GM12892 (cell line): ENCODE measurements around the gene PEX11G.
"Not testable (repeated sequence)": the region's sequence is repeated elsewhere in the genome, so short reads cannot be mapped to it uniquely, and the experiment has no call there.

Source experiments
- DNase-seq: peaks from one replicate; pipeline ENCODE4 v3.0.0; 2011; ENCODE audit not compliant: insufficient read length
- FAIRE-seq: peaks from 2 replicates; lab custom pipeline; 2011; peaks lifted over from hg19 to GRCh38; lab: Jason Lieb, UNC
- POLR2A ChIP-seq: IDR thresholded peaks from 2 replicates; pipeline ENCODE4 v1.6.1; 2011; ENCODE audit warnings: low read depth, low read length, control low read depth
- POLR2AphosphoS5 ChIP-seq: IDR thresholded peaks from 2 replicates; pipeline ENCODE4 v1.6.1; 2011; ENCODE audit warnings: low read depth, low read length, control low read depth
- TAF1 ChIP-seq: IDR thresholded peaks from 2 replicates; pipeline ENCODE4 v1.6.1; 2011; ENCODE audit warnings: low read depth, mild to moderate bottlenecking, control low read depth, low read length, borderline replicate concordance

PEX11G gene

DNA sequence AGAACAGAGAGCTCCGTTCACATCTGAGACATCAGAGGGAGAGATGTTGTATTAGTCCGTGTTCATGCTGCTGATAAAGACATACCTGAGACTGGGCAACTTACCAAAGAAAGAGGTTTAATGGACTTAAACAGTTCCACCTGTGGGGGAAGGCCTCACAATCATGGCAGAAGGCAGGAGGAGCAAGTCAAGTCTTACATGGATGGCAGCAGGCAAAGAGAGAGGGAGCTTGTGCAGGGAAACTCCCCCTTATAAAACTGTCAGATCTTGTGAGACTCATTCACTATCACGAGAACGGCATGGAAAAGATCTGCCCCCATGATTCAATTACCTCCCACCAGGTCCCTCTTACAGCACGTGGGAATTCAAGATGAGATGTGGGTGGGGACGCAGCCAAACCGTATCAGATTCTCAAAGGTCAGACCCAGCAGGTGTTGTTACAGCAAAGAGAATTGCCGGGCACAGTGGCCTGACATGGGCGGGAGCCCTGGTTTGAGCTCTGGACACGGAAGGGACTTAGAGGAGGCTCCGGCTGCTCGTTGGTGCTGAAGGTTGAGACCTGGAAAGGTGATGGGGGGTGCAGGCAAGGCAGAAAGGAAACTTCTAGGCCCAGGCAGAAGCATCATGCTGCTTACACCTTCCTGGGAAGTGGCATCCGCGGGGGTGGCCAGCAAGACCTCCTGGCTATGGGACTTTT, 33.1 kb downstream of the PEX11G start:
- DNase-seq: no peak
- no peak for FAIRE-seq
- TF ChIP-seq TAF1: no peak
- no peak for TF ChIP-seq POLR2AphosphoS5
- no peak for TF ChIP-seq POLR2A

DNA sequence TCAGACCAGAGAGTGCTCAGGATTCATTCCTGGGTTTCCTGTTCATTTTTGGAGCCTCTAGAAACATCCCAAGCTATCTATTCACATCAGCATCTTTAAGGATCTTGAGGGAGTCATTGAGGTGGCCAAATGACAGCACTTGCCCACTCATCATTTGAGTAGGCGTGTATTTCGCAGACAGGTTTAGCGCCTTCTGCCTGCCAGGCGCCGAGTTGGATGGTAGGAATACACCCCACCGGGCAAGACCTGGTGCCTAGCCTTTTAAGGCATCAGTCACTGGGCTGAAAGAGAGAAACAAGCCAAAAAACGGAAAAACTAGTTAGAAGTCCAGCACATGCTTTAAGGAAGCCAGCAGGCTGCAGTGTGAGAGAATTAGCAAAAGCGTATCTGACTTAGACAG, 33.8 kb downstream of the PEX11G start:
- no peak for DNase-seq
- FAIRE-seq: no peak
- TF ChIP-seq POLR2AphosphoS5 (no peak), TAF1 (no peak), POLR2A (no peak)

DNA sequence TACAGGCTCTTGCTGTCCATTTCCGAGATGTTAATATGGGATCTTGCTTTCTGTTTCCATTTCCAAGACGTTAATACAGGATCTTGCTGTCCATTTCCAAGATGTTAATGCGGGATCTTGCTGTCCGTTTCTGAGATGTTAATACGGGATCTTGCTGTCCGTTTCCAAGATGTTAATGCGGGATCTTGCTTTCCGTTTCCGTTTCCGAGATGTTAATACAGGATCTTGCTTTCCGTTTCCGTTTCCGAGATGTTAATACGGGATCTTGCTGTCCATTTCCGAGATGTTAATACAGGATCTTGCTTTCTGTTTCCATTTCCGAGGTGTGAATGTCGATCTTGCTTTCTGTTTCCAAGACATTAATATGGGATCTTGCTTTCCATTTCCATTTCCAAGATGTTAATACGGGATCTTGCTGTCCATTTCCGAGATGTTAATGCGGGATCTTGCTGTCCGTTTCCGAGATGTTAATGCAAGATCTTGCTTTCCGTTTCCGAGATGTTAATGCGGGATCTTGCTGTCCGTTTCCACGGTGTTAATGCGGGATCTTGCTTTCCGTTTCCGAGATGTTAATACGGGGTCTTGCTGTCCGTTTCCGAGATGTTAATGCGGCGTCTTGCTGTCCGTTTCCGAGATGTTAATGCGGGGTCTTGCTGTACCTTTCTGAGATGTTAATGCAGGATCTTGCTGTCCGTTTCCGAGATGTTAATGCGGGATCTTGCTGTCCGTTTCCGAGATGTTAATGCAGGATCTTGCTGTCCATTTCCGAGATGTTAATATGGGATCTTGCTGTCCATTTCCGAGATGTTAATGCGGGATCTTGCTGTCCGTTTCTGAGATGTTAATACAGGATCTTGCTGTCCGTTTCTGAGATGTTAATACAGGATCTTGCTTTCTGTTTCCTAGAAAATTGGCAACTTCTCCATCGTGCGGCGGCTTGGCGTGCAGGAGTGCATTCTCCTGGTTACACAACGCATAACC, 38.3 kb downstream of the PEX11G start:
- FAIRE-seq (peak; percentile 100), DNase-seq (no peak)
- TF ChIP-seq POLR2A (no peak), TAF1 (no peak), POLR2AphosphoS5 (no peak)

DNA sequence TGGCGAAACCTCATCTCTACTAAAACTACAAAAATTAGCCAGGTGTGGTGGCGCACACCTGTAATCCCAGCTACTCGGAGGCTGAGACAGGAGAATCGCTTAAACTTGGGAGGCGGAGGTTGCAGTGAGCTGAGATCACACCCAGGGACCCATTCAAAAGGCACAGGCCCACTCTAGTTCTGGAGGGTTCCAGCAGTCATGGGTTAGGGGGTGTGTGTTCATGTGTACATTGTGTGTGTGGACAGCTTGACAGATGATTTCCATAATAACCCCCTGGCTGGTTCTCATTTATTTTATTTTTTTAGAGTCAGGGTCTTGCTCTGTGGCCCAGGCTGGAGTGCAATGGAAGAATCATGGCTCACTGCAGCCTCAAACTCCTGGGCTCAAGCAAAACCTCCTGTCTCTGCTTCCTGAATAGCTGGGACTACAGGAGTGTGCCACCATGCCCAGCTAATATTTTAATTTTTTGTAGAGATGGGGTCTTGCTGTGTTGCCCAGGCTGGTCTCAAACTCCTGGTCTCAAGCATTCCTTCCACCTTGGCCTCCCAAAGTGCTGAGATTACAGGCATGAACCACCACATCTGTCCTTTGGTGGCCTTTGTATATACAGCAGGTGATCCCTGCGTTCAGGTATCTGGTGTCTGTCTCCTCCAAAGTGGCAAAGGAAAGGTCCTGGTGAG, 39.3 kb downstream of the PEX11G start:
- not testable (repeated sequence) for DNase-seq, FAIRE-seq

DNA sequence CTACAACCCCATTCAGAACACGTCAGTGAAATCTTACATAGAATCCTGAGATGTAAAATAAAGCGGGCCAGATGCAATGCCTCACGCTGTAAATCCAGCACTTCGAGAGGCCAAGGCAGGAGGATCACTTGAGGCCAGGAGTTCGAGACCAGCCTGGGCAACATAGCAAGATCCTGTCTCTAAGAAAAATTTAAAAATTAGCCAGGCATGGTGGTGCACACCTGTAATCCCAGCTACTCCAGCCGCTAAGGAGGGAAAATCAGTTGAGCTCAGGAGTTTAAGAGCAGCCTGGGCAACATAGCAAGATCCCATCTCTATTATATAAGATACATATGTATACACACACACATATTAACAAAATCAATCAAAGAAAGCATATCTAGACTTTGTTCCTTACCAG, 41.2 kb downstream of the PEX11G start:
- no peak for FAIRE-seq
- no peak for TF ChIP-seq POLR2A
- TF ChIP-seq POLR2AphosphoS5: no peak
- no peak for TF ChIP-seq TAF1
- DNase-seq: no peak

DNA sequence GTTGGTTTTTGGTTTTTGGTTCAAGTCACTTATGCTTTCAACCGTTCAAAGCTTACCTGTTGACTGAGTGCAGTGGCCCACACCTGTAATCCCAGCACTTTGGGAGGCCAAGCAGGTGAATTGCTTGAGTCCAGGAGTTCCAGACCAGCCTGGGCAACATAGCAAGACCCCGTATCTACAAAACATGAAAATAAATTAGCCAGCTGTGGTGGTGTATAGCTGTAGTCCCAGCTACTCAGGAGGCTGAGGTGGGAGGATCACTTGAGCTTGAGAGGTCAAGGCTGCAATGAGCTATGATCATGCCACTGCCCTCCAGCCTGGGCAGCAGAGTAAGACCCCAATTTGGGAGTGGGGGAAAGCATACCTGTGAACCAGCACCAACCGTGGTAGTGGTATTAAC, 43.7 kb downstream of the PEX11G start:
- DNase-seq (no peak), FAIRE-seq (no peak)
- no peak for TF ChIP-seq TAF1
- no peak for TF ChIP-seq POLR2AphosphoS5
- no peak for TF ChIP-seq POLR2A

DNA sequence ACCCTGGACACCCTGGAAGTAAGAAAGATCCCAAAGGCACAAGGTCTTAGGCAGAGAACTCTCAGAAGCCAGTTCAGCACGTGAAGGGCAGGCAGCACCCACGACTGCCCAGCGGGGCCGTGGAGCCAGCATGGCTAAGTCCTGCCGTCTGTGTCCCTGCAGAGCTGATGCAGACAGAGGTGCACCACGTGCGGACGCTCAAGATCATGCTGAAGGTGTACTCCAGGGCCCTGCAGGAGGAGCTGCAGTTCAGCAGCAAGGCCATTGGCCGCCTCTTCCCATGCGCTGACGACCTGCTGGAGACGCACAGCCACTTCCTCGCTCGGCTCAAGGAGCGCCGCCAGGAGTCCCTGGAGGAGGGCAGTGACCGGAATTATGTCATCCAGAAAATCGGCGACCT, 44.8 kb downstream of the PEX11G start:
- FAIRE-seq (no peak), DNase-seq (no peak)
- TF ChIP-seq POLR2A: no peak
- no peak for TF ChIP-seq TAF1
- no peak for TF ChIP-seq POLR2AphosphoS5

DNA sequence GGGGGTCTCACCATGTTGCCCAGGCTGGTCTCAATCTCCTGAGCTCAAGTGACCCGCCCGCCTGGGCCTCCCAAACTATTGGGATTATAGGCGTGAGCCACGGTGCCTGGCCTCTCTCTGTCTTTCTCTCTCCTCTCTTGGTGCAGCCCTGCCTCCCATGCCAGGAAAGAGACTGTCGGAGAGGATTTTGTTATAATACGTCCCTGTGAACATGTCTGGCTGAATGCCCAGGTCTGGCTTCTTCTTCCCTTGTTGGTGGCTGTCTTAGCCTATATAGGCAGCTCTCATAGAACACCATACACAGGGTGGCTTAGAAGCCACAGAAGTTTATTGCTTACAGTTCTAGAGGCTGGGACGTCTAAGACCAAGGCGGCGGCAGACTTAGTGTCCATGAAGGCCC, 46.4 kb downstream of the PEX11G start:
- no peak for TF ChIP-seq POLR2A
- no peak for TF ChIP-seq POLR2AphosphoS5
- no peak for TF ChIP-seq TAF1
- FAIRE-seq (no peak), DNase-seq (no peak)

DNA sequence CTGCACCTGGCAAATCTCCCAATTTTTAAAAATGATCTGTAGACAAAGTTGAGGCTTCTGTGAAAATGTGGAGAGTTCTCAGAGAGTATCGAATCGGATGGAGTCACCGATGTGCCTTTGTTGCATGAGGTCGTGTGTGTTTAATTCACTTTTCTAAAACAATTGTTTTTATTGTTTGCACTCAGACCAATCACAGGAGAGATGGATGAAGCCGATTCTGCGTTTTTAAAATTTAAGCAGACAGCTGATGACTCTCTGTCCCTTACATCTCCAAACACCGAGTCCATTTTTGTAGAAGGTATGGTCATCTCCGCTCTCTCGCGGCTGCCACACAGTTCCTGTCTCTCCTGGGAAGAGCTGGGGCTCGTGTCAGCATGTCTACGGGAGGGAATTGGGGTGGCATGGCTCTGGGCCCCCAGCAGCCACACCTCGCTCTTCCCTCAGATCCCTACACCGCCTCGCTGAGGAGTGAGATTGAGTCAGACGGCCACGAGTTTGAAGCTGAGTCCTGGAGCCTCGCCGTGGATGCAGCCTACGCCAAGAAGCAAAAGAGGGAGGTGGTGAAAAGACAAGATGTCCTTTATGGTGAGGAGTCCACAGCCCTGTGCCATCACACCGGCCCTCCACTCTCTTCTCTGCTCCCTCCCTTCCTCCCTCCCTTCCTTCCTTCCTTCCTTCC, 47.2 kb downstream of the PEX11G start:
- no peak for TF ChIP-seq POLR2AphosphoS5
- no peak for TF ChIP-seq TAF1
- no peak for TF ChIP-seq POLR2A
- FAIRE-seq: no peak
- no peak for DNase-seq

DNA sequence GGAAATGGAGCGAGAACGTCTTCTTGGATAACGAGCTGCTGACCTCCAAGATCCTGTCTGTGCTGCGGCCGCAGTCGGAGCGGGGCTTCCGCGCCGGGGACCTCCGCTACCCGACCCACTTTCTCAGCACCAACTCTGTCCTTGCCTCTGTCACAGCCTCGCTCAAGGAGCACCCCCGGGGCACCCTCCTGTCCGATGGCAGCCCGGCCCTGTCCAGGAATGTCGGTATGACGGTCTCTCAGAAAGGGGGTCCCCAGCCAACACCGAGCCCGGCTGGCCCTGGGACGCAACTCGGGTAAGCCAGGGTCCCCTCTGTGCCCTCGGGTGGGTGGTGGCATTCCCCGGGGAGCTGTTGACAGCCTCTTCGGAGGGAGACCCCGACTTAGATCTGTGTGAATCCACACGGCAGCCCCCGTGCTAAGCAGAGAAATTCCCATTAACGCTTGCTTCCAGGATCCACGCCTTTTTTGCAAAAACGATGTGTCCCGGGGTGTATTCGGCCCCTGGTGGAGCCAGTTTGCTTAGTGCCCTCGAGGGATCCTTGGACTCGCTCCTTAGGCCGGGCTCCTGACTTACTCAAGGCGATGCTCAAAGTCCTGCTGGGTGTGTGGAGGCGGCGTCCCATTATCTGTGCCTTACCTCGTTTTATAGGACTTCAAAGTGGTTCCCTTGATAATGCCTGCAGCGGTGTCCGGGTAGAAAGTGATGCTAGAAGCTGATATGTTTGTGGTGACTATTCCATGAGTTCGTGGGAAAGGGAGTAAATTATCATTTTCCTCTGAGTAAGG, 48.5 kb downstream of the PEX11G start:
- no peak for FAIRE-seq
- TF ChIP-seq TAF1 (no peak), POLR2AphosphoS5 (no peak)

More for the DNA sequence above, 48.5 kb downstream of the PEX11G start:
- DNase-seq: no peak
